ENCODE data around the gene DNASE1L2.
"Not testable (repeated sequence)": the region's sequence is repeated elsewhere in the genome, so short reads cannot be mapped to it uniquely, and the experiment has no call there.

Gene DNASE1L2

GRCh38 chr16:2199095-2199494 lies 37.1 kb upstream of the DNASE1L2 start:
- no peak for TF ChIP-seq MAX (IDR thresholded peaks at IDR 0.05; ENCODE audit: low read depth, low read length)
- TF ChIP-seq CTCF (IDR thresholded peaks at IDR 0.05; ENCODE audit: low read depth, low read length), result no peak
- TF ChIP-seq MYC (IDR thresholded peaks at IDR 0.05; ENCODE audit: low read depth, low read length), result no peak
- no peak for TF ChIP-seq POLR2A (IDR thresholded peaks at IDR 0.05; ENCODE audit: extremely low read depth, insufficient read length)
- no peak overlapping the region for H3K4me3 ChIP-seq (ENCODE audit: low read depth, low read length)
- DNase-seq (ENCODE audit: low read depth), result no peak

- TF ChIP-seq MAX (IDR thresholded peaks at IDR 0.05; ENCODE audit: low read depth, low read length) (no peak), POLR2A (IDR thresholded peaks at IDR 0.05; ENCODE audit: extremely low read depth, insufficient read length) (no peak), MYC (IDR thresholded peaks at IDR 0.05; ENCODE audit: low read depth, low read length) (no peak), CTCF (IDR thresholded peaks at IDR 0.05; ENCODE audit: low read depth, low read length) (no peak)
- no peak for DNase-seq (ENCODE audit: low read depth)
- no peak overlapping the region for H3K4me3 ChIP-seq (ENCODE audit: low read depth, low read length)
Measured at GRCh38 chr16:2199621-2200139, 36.6 kb upstream of the DNASE1L2 start.

GRCh38 chr16:2200313-2200712 lies 35.9 kb upstream of the DNASE1L2 start:
- H3K4me3 ChIP-seq (ENCODE audit: low read depth, low read length), result no peak overlapping the region
- no peak for DNase-seq (ENCODE audit: low read depth)
- no peak for TF ChIP-seq POLR2A (IDR thresholded peaks at IDR 0.05; ENCODE audit: extremely low read depth, insufficient read length)

- not testable (repeated sequence) for DNase-seq (ENCODE audit: low read depth); H3K4me3 ChIP-seq (ENCODE audit: low read depth, low read length)
Measured at GRCh38 chr16:2203119-2203688, 33.0 kb upstream of the DNASE1L2 start.

- no peak for TF ChIP-seq MYC (IDR thresholded peaks at IDR 0.05; ENCODE audit: low read depth, low read length)
- no peak for TF ChIP-seq CTCF (IDR thresholded peaks at IDR 0.05; ENCODE audit: low read depth, low read length)
- TF ChIP-seq POLR2A (IDR thresholded peaks at IDR 0.05; ENCODE audit: extremely low read depth, insufficient read length), result no peak
- no peak; the same call in 1 of the 2 replicates for TF ChIP-seq MAX (IDR thresholded peaks at IDR 0.05; ENCODE audit: low read depth, low read length)
- peak overlapping the region; percentile 94 for H3K4me3 ChIP-seq (ENCODE audit: low read depth, low read length)
- no peak for DNase-seq (ENCODE audit: low read depth)
Measured at GRCh38 chr16:2204416-2205103, 31.7 kb upstream of the DNASE1L2 start.

GRCh38 chr16:2205104-2205966 lies 30.9 kb upstream of the DNASE1L2 start, which contains the start of gene MLST8:
TSS of gene MLST8 (plus strand) at chr16:2205454. CDS start at chr16:2206086, 632 bp downstream.
- TF ChIP-seq POLR2A (IDR thresholded peaks at IDR 0.05; ENCODE audit: extremely low read depth, insufficient read length) (peak; percentile 84), MAX (IDR thresholded peaks at IDR 0.05; ENCODE audit: low read depth, low read length) (peak; percentile 66), CTCF (IDR thresholded peaks at IDR 0.05; ENCODE audit: low read depth, low read length) (no peak), MYC (IDR thresholded peaks at IDR 0.05; ENCODE audit: low read depth, low read length) (peak; percentile 37)
- H3K4me3 ChIP-seq (ENCODE audit: low read depth, low read length), result peak within 1 kb of the TSS; percentile 94
- peak; percentile 90 for DNase-seq (ENCODE audit: low read depth)

Data from NB4 (cell line).